CD4-positive, alpha-beta T cell treated with Interleukin-4 for 1 hour (primary cell): ENCODE data around the gene SLC12A3.
"Not testable (repeated sequence)": the region's sequence is repeated elsewhere in the genome, so short reads cannot be mapped to it uniquely, and the experiment has no call there.

Experiments used
- DNase-seq, 2 donors: peaks; one replicate each; pipeline ENCODE4 v3.0.0-alpha.2; 2020 to 2022

The SLC12A3 gene

GRCh38 chr16:56869513-56870275, 4.7 kb downstream of the SLC12A3 start:
- peak; percentile 36 to 57 for DNase-seq

DNA sequence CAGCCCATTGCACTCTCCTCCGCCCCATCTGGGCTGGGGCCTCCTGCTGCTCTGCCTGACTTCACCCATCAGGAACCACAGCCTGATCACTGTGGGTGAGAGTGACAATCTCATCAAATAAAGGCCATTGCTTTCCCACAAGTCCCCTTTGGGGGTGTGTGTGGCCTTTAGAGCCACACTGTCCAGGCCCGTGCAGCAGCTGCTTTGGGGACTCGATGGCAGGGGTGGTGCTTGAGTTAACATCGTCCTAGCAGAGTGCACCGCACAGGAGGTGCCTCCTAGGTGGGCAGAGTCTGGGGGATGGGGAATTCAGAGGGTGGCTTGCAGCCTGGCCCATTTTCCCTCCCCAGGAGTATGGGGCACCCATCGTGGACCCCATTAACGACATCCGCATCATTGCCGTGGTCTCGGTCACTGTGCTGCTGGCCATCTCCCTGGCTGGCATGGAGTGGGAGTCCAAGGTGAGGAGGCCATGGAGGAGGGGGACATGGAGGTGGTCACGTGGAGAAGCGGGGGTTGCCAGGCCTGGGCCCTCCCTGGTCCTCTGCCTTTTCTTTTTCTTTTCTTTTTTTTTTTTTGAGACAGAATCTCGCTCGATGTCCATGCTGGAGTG, 5.4 kb downstream of the SLC12A3 start:
- DNase-seq = no peak

DNA sequence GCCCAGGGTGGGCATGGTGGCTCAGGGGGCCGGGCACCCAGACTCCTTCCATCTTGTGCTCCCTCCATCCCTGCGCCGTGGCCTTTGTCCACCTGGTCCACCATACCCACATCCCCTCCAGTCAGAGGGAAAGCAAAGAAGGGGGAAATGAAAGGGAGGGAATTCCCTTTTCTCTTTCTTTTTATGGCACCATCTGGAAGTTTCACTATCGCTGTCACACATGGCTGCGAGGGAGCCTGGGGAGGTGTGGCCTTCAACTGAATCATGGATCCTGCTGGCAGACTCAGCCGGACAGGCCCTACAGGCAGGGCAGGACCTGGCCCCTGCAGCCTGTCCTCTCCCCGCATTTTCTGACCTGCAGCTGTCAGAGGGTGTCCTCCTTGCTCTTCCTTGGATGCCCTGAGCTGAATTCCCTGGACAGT, 6.2 kb downstream of the SLC12A3 start:
- no peak for DNase-seq

GRCh38 chr16:56872863-56873391, 7.9 kb downstream of the SLC12A3 start:
- no peak for DNase-seq

DNA sequence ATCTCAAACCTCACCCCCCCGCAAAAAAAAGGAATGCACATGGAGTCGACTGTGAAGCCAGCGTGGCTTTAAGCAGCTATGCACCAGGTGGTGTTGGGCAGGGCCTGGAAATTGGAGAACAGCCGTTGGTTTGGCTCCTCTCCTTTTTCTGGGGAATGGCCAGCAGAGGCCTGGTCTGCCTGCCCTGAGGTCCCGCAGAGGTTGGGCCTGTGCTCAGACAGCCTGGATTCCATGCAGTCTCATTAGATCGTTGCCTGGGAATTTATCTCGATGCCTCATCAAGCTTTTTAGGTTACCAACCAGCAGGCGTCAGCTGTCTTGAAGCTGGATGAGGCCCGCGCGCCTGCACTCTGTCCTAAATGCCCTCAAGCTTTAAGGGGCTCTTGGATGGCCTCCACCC, 9.8 kb downstream of the SLC12A3 start:
- DNase-seq = no peak

DNA sequence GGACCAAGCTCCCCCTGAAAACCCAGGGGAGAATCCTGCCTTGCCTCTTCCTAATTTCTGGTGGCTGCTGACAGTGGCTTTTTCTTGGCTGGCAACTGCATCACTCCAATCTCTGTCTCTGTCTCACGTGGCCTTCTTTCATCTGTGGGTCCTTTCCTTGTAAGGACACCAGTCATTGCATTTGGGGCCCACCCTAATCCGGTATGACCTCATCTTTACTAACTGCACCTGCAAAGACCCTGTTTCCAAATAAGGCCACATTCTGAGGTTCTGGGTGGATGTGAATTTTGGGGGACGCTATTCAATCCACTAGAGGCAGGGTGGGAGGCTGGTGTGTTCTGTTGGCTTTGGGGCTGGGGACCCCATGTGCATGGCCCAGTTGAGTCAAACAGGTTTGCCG, 11.0 kb downstream of the SLC12A3 start:
- no peak for DNase-seq

DNA sequence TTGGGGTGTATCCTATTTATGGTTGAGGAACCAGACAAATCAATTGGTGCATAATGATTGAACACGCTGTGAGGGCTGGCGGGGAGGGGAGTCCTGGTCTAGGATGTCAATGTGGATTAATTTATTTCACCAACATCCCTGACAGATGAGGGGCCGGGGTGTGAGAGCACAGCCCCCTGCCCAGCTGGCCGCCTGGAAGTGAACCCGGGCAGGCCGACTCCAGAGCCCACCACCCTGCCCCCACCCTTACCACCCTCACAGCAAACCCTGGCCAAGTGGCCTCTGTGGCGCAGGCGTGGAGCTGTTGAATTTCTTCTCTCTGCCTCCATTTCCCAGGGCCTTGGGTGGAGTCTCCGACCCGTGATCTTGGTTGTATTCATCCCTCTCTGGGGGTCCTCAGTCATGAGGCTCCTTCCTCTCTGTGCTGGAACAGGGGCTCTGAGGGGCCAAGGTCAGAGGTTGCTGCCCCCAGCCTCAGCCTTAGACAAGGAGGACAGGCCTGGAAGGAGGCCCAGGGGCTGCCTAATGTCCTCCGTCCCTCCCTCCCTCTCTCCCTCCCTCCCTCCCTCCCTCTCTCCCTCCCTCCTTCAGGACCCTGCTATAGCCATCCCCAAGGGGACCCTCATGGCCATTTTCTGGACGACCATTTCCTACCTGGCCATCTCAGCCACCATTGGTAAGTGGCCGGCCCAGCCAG, 12.6 kb downstream of the SLC12A3 start:
- no peak for DNase-seq

DNA sequence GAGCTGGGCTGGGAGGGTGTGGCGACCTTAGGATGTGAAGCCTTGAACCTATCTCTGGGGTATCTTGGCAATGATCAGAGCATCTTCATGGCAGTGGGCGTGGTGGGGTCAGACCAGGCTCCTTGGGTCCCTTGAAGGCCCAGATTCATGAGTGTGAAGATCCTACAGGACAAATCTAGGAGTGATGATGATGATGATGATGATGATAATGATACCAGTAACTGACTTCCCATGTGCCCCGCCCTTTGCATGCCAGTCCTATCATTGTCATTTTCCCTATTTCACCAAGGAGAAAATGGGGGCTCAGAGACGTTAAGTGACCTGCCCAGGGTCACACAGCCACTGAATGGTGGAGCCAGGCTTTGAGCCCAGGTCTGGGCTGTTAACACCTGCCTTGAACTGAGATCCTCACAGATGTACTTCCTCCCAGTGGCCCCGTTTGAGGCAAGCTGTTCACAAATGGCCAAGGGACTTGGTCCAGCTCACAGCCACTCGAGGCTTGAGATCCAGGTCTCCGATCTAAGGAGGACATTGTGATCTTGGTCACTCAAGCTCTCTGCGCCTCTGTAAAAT, 13.4 kb downstream of the SLC12A3 start:
- DNase-seq = no peak

DNA sequence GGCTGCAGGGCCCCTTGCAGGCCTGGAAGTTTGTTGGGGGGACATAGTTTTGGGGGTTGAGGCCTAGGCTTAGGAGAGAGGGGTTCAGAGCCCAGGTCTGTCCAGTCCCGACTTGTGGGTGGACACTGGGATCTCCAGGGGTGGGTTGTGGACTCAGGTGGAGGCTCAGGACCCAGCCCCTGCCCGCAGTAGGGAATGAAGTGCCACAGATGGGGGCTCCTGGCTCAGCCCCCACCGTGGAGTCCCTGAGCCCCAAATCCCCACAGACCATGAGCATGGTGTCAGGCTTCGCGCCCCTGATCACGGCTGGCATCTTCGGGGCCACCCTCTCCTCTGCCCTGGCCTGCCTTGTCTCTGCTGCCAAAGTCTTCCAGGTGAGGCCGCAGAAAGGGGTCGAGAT, 14.3 kb downstream of the SLC12A3 start:
- no peak for DNase-seq

GRCh38 chr16:56880176-56880575, 15.2 kb downstream of the SLC12A3 start:
- no peak for DNase-seq

DNA sequence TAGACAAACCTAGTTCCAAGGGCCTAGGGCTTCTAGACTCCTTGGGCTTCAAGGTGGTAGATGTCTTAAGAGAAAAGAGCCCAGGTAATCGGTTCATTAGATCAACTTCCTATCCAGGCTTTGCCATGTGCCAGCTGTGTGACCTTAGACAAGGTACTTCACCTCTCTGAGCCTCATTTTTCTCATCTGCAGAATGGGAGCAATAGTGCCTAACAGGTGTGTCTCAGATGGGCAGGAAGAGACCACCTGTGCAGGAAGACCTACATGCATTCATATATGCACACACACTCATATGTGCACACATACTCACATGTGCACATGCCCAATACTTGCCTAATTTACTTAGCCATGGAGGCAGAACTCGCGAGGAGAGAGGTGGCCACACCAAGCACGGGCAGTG, 15.7 kb downstream of the SLC12A3 start:
- DNase-seq = no peak

DNA sequence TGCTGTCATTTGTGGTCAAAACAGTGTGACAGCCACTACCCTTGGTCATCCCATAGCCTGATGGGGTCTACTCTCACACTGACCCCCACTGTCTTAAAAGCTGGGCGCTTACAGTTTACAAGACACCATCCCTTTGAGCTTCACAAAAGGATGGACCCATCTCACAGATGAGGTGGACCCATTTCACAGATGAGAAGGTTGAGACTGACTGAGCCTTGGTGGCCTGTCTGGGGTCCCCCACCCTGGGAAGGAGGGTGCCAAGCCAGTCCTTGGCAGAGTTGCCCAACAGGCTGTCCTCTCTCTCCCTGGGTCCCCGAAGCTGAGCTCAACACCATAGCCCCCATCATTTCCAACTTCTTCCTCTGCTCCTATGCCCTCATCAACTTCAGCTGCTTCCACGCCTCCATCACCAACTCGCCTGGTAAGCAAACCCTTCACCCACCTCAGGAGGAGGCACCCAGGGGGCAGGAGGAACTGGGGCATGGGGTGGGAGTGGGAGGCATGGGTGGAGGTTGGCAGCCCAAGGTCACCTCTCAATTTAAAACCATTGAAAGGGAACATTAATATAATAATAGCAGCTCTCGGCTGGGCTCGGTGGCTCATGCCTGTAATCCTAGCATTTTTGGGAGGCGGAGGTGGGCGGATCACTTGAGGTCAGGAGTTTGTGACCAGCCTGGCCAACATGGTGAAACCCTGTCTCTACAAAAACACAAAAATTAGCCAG, 17.2 kb downstream of the SLC12A3 start:
- no peak for DNase-seq

- no peak for DNase-seq
These were observed 18.6 kb downstream of the SLC12A3 start for GRCh38 chr16:56883586-56883985.

GRCh38 chr16:56884026-56884582, 19.1 kb downstream of the SLC12A3 start:
- no peak for DNase-seq

DNA sequence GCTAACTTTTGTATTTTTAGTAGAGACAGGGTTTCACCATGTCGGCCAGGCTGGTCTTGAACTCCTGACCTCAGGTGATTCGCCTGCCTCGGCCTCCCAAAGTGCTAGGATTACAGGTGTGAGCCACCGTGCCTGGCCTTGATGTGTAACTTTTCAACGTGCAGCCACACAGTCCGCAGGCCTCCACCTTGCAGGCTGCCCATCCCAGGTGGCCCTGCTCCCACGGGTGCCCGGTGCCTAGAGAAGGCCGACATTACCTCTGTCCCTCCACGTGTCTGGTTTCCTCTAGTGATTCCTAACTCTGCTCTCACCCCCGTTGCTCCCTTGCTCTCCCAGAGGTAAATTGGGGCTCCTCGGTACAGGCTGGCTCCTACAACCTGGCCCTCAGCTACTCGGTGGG, 19.9 kb downstream of the SLC12A3 start:
- not testable (repeated sequence) for DNase-seq

GRCh38 chr16:56885446-56886162, 20.6 kb downstream of the SLC12A3 start:
- no peak for DNase-seq

- DNase-seq = no peak
These were observed 21.3 kb downstream of the SLC12A3 start for GRCh38 chr16:56886296-56886695.

DNA sequence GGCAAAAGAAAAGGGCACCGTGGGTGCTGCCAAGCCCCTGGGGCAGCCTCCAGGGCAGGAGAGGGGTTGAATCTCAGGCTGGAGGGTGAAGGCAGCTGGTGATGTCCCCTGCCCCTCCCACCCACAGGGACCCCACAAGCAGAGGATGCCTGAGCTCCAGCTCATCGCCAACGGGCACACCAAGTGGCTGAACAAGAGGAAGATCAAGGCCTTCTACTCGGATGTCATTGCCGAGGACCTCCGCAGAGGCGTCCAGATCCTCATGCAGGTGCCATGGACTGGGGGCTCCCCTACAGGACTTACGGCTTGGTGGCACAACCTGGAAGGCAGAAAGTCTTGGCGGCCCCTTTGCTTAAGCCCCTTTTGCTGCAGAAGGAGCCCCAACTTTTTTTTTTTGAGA, 21.8 kb downstream of the SLC12A3 start:
- no peak for DNase-seq

GRCh38 chr16:56888806-56889205, 23.8 kb downstream of the SLC12A3 start:
- peak in 1 of 2 donors; percentile 70 for DNase-seq

GRCh38 chr16:56889206-56889605, 24.2 kb downstream of the SLC12A3 start:
- DNase-seq = no peak

DNA sequence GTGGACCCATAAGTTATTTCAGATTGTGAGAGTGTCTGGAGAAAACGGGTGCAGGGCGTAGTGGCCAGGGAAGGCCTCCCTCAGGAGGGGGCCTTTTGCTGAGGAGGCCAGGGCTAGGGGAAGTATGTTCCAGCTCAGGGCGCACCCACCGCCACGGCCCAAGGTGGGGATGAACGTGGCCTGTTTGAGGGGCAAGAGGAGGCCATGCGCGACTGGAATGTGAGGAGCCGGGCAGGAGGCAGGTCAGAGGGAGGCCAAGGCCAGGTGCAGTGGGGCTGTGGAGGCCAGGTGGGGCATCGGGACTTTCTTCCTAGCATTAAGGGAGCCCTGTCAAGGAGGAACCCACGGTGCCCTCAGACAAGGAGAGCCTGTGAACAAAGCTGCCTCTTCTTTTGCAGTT, 26.7 kb downstream of the SLC12A3 start:
- DNase-seq = no peak

DNA sequence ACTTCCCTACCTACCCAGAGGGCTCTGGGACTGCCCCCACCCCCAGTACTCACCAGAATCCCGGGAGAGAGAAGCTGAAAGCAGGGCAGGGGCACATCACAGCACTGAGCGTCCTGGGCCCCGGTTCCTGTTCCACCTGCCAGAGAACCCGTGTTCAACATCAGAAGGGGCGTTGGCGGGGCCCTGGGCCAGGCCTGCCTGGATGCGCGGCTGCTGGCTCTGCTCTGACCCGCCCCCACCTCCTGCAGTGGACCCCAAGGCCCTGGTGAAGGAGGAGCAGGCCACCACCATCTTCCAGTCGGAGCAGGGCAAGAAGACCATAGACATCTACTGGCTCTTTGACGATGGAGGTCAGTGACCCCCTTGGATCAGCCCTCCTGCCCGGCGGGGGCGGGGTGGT, 27.7 kb downstream of the SLC12A3 start:
- DNase-seq = no peak
